ENCODE data around the gene SRD5A3. TPM values are rescaled to one million over a fixed set of nuclear protein-coding genes. Genes with fewer than 3 reads are reported as not detected.
"Not testable (repeated sequence)": the region's sequence is repeated elsewhere in the genome, so short reads cannot be mapped to it uniquely, and the experiment has no call there.

The SRD5A3 gene
- total RNA-seq, 1 donor from 2014 or later, result 6.5 TPM

GRCh38 chr4:55346851-55347255 lies 811 bp downstream of the SRD5A3 start:
- no peak for DNase-seq

GRCh38 chr4:55347610-55348228 lies 1.7 kb downstream of the SRD5A3 start:
- no peak for DNase-seq

- DNase-seq, result no peak
Measured at GRCh38 chr4:55348466-55348865, 2.4 kb downstream of the SRD5A3 start.

- not testable (repeated sequence) for DNase-seq
Measured at GRCh38 chr4:55350870-55351269, 4.8 kb downstream of the SRD5A3 start.

GRCh38 chr4:55351824-55352223 lies 5.8 kb downstream of the SRD5A3 start:
- no peak for DNase-seq

DNA sequence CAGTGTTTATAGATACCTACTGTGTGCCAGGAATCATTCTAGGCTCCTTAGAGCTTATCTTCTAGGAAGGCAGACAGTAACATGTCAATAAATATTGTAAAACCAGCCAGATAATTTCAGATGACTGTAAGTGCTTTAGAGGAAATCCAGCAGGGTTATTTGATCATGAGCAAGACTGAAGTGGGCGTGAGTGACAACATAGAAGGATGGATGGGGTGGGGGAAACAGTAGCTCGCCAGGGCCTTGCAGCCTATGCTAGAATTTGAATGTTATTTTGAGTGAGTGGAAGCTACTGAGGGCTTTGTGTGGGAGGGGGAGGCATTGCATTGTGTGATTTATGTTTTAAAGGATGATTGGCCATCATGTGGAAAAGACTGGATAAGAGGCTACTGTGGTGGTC lies 6.7 kb downstream of the SRD5A3 start:
- DNase-seq, result no peak

DNA sequence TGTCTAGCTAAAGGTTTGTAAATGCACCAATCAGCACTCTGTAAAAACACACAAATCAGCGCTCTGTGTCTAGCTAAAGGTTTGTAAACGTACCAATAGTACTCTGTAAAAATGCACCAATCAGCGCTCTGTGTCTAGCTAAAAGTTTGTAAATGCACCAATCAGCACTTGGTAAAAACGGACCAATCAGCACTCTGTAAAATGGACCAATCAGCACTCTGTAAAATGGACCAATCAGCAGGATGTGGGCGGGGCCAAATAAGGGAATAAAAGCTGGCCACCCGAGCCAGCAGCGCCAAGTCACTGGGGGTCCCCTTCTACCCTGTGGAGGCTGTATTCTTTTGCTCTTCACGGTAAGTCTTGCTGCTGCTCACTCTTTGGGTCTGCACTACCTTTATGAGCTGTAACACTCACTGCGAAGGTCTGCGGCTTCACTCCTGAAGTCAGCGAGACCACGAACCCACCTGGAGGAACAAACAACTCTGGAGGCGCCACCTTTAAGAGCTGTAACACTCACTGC lies 7.2 kb downstream of the SRD5A3 start:
- not testable (repeated sequence) for DNase-seq

DNA sequence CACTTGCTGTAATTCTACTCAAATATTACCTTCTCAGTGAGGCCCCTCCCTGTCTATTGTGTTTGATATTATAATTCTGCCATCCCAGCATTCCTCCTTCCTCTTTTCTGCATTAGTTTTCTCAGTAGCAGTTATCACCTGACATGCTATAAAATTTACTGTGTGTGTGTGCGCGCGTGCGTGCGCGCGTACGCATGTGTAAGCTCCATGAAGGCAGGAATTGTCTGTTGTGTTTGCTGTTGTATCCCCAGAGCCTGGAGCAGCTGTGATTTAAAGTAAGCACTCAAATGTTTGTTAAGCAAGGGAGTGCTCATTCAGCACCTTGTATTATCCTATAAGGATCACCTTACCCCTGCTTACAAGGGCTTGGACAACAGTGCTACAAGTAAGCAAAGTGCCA lies 8.6 kb downstream of the SRD5A3 start:
- DNase-seq, result no peak

GRCh38 chr4:55355555-55355954 lies 9.5 kb downstream of the SRD5A3 start:
- DNase-seq, result no peak

- no peak for DNase-seq
Measured at GRCh38 chr4:55356991-55357461, 11.0 kb downstream of the SRD5A3 start.

DNA sequence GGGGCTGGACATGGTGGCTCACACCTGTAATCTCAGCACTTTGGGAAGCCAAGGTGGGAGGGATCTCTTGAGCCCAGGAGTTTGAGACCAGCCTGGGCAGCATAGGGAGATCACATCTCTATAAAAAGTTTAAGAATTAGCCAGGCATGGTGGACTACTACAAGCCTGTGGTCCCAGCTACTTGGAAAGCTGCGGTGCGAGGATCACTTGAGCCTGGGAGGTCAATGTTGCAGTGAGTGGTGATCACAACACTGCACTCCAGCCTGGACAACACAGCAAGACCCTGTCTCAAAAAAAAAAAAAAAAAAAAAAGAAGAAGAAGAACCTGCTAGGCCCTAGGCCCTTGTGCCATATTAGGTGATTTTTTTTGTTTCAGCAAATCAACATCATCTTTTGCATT lies 12.2 kb downstream of the SRD5A3 start:
- no peak for DNase-seq

- no peak for DNase-seq
Measured at GRCh38 chr4:55358668-55359067, 12.6 kb downstream of the SRD5A3 start.

GRCh38 chr4:55359397-55359916 lies 13.4 kb downstream of the SRD5A3 start:
- DNase-seq, result no peak

DNA sequence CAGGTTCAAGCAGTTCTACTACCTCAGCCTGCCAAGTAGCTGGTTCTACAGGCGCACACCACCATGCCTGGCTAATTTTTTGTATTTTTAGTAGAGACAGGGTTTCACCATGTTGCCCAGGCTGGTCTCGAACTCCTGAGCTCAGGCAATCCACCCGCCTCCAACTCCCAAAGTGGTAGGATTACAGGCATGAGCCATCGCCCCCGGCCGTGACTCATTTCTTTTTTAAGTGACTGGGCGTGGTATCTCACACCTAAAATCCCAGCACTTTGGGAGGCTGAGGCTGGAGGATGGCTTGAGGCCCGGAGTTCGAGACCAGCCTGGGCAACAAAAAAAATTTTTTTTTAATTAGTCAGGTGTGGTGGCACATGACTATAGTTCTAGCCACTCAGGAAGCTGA lies 16.9 kb downstream of the SRD5A3 start:
- DNase-seq, result not testable (repeated sequence)

DNA sequence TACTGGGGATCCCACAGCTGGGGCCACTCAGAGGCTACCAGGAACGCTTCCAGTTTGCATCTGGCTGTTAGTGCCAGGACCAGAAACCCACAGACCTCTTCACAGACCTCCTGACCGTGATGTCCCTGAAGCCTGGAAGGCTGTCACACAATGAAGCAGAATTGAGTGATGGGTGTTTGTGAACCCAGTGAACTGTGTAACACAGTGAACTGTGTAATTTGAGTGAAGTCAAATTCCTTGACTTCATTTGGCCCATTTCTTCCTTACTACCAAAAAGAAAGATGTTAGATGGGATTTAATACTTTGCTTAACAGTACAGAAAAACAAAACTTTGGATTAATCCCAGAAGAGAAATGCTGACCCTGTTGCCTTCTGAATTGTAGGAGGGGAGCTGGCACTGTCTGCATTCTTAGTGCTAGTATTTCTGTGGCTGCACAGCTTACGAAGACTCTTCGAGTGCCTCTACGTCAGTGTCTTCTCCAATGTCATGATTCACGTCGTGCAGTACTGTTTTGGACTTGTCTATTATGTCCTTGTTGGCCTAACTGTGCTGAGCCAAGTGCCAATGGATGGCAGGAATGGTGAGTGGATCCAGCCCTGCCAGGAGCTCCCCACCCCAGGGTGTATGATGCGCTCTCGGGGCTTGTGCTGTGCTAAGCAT lies 17.8 kb downstream of the SRD5A3 start:
- DNase-seq, result no peak

DNA sequence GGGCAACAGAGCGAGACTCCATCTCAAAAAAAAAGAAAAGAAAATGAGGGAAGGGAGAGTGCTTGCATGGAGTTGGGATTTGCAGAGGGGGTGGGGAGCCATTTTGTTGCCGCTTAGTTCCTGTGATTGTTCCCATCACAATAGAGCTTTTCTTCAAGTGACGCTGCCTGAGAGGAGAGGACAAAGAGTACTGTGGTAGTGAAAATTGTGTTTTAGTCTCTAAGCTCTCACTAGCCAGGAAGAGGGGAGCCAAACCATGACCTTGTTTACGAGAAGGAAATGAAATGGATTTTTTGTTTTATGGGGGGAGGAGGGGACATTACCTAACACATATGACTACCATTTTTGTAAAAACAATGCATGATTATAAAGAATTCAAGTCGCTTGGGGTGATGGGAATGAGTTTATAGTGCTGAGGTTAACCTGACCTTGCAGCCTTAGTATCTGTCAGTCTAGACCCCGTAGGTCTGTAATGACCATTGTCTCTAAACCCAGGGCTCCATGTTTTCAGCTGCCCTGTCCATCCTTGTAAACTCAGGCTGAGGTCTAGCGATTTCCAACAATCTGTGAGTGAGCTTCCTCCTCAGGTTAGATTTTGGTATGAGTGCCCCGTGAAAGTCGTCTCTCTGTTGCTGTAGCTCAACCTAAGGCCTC lies 18.8 kb downstream of the SRD5A3 start:
- DNase-seq, result no peak

DNA sequence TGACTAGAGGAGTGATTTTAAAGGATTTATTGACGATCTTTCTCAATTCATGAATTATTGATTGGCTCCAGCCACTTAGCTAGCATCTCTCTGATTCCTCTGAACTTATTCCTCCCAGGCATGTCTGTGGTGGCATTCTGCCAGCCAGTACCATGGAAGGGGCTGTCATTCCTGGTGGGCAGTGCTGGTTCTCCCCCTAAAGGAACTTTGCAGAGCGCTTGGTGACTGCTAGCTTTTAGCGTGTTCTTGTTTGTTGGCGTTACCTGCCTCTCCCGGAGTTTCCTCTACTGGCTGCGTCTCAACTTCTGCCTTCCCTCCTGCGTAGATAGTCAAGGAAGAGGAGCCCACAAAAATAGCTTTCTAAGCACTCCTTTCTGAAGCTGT lies 19.3 kb downstream of the SRD5A3 start:
- no peak for DNase-seq

GRCh38 chr4:55366621-55367020 lies 20.6 kb downstream of the SRD5A3 start:
- DNase-seq, result no peak

- no peak for DNase-seq
Measured at GRCh38 chr4:55367084-55367722, 21.2 kb downstream of the SRD5A3 start.

DNA sequence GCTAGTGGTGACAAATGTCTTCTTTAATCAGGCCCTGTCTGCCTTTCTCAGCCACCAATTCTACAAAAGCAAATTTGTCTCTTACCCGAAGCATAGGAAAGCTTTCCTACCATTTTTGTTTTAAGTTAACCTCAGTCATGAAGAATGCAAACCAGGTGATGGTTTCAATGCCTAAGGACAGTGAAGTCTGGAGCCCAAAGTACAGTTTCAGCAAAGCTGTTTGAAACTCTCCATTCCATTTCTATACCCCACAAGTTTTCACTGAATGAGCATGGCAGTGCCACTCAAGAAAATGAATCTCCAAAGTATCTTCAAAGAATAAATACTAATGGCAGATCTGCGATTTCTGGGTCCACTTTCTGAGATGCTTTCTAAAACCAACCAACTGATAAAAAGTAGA lies 23.9 kb downstream of the SRD5A3 start:
- no peak for DNase-seq

GRCh38 chr4:55372259-55372658 lies 26.2 kb downstream of the SRD5A3 start:
- DNase-seq, result no peak

GRCh38 chr4:55373461-55373860 lies 27.4 kb downstream of the SRD5A3 start:
- no peak for DNase-seq

DNA sequence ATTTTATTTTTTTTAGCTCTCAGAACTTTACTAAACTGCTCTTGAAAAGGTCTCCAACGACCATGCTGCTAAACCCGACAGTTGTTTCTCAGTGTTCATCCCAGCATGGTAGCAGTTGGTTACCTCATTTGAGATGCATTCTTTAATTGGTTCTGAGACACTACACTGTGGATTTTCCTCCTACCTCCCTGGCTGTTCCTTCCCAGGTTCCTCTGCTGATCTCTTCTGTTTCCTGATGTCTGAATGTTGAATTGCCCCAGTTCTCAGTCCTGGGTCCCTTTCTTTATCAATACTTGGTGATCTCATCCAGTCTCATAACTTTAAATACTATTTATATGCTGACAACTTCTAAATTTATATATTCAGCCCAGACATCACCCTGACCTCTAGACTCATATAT lies 30.7 kb downstream of the SRD5A3 start:
- no peak for DNase-seq

All from skin of body (tissue), 2 donors.